Measurements from ENCODE around the gene CENPM. TPM values are rescaled to one million over a fixed set of nuclear protein-coding genes. Genes with fewer than 3 reads are reported as not detected.

CENPM gene
- total and polyA plus RNA-seq, 7 donors = 0.52 to 2.3 (median 1.1) TPM; not detected in 1

DNA sequence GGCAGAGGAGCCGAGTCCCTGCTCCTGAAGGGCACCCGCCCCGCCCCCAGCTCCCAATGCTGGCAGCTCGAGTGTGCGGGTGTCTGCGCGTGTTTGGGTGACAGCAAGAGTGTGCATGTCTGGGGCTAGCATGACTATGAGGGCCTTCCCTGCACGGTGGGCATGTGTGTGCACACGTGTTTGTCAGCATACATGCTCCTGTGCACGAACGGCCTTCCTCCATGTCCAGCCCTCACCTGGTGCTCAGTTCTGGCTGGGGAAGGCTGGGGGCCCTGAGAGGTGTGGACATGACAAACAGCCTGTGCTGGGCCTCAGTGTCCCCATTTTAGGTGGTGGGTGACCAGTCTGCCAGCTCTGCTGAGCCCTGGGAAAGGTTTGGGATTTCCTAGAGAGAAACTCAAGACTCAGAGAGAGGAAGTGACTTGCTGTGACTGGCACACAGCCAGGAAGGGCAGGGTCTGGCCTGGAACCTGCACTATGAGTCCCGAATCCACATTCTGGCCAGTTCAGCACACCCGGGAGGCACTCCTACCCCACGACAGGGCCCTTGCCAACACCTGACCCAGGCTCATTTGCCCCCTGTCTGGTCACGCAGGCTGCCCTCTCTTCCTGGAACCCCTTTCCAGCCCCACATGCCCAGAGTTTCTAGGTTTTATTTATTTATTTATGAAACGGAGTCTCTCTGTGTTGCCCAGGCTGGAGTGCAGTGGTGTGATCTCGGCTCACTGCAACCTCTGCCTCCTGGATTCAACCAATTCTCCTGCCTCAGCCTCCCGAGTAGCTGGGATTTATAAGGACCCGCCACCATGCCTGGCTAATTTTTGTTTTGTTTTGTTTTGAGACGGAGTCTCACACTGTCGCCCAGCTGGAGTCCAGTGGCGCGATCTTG, 28.8 kb downstream of the CENPM start:
- Histone ChIP-seq H3K27me3 (ENCODE audit: insufficient read depth in 3 of 3, low read length in 2 of 3) (peaks cover 0 to 49% (median 16%) of the 10 kb centered on the region in 3 donors), H3K4me3 (no peak overlapping the region), H3K9me3 (no peaks in the 10 kb centered on the region), H3K27ac (no peak overlapping the region), H3K4me1 (peaks cover 6% of the 10 kb centered on the region), H3K36me3 (ENCODE audit: insufficient read depth in 1 of 2, low read depth in 1 of 2) (no peaks in the 10 kb centered on the region)
- WGBS, 3 donors = 58 to 65% (median 64%) methylated on average over 23 of the region's 23 CpGs
- ATAC-seq = no peak
- DNase-seq = peak; percentile 62 to 77
- intact Hi-C loops (cut with DNase I) = no loop called here
- no peak for TF ChIP-seq CTCF (IDR thresholded peaks at IDR 0.05)

- H3K36me3 ChIP-seq (ENCODE audit: insufficient read depth in 1 of 2, low read depth in 1 of 2) = no peaks in the 10 kb centered on the region
- H3K4me3 ChIP-seq = no peak overlapping the region
- peaks cover 0 to 56% (median 16%) of the 10 kb centered on the region in 3 donors for H3K27me3 ChIP-seq (ENCODE audit: insufficient read depth in 3 of 3, low read length in 2 of 3)
- no peak for TF ChIP-seq CTCF (IDR thresholded peaks at IDR 0.05)
- ATAC-seq = no peak
- no peak overlapping the region for H3K27ac ChIP-seq
- peaks cover 6% of the 10 kb centered on the region for H3K4me1 ChIP-seq
- DNase-seq = no peak
- no peaks in the 10 kb centered on the region for H3K9me3 ChIP-seq
- intact Hi-C loops (cut with DNase I) = no loop called here
- WGBS, 3 donors = 42 to 56% (median 55%) methylated on average over 11 of the region's 11 CpGs
These were observed 29.5 kb downstream of the CENPM start for GRCh38 chr22:41917375-41917902.

DNA sequence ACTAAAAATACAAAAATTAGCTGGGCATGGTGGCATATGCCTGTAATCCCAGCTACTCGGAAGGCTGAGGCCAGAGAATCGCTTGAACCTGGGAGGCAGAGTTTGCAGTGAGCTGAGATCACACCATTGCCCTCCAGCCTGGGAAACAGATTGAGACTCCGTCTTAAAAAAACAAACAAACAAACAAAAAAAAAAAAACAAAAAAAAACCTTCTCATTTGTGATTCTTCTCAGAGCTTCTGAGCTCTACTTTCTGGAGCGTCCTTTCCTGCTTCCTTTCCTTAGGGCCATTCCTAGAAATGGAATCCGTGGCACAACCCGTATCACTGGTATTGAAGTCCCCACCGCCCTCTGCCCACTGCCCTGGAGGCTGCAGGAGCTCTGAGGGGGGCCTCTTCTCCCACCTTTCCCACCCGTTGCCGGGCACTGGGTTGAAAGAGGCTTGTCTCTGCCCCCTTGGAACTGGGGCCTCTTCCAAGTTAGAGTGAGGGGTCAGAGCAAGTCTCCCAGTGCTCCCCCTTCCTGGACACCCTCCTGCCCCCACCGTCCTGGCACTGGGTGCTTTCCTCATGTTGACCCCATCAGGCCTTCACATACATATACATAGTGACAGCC, 30.1 kb downstream of the CENPM start:
- no peak for TF ChIP-seq CTCF (IDR thresholded peaks at IDR 0.05)
- intact Hi-C loops (cut with DNase I) = no loop called here
- no peak for DNase-seq
- Histone ChIP-seq H3K4me3 (no peak overlapping the region), H3K4me1 (peaks cover 6% of the 10 kb centered on the region), H3K27ac (no peak overlapping the region), H3K9me3 (no peaks in the 10 kb centered on the region), H3K27me3 (ENCODE audit: insufficient read depth in 3 of 3, low read length in 2 of 3) (peaks cover 0 to 62% (median 21%) of the 10 kb centered on the region in 3 donors), H3K36me3 (ENCODE audit: insufficient read depth in 1 of 2, low read depth in 1 of 2) (no peaks in the 10 kb centered on the region)
- 68 to 71% (median 70%) methylated on average over 10 of the region's 10 CpGs for WGBS, 3 donors
- no peak for ATAC-seq

DNA sequence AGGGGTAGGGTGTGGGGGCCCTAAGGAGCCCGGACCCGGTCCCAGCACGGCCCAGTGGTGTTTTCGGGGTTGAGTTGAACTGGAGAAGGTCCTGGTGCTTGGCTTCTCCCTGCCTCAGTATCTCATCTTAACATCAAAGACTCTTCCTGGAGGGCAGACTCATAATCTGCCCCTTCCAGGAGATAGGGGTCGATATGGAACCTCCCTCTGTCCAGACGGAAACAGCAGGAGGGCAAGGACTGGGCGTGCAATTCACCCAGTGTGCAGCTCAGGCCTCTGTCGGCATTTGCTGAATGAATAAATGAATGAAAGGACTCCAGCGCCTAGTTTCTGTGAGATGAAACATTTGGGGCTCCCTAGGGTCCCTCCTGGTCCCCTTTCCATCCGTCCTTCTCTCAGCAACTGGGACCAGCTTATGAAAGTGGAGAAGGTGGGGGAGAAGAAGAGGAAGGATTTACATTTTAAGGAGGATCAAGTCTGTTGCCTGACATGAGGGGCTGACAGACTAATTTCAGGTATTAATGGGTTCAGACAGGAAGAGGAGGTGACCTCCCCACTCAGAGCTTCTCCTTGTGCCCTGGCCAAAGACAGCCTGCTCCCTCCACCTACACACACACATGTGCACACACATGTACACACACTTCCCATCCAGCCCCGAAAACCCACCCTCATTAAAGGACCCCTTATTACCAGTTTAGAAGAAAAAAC, 31.0 kb downstream of the CENPM start:
- TF ChIP-seq CTCF (IDR thresholded peaks at IDR 0.05) = no peak
- 51 to 66% (median 56%) methylated on average over 11 of the region's 11 CpGs for WGBS, 3 donors
- no peak overlapping the region for H3K27ac ChIP-seq
- no peak for DNase-seq
- H3K4me1 ChIP-seq = peaks cover 7% of the 10 kb centered on the region
- intact Hi-C loops (cut with DNase I) = no loop called here
- H3K36me3 ChIP-seq (ENCODE audit: insufficient read depth in 1 of 2, low read depth in 1 of 2) = no peaks in the 10 kb centered on the region
- H3K4me3 ChIP-seq = no peak overlapping the region
- ATAC-seq = no peak
- peaks cover 0 to 71% (median 24%) of the 10 kb centered on the region in 3 donors for H3K27me3 ChIP-seq (ENCODE audit: insufficient read depth in 3 of 3, low read length in 2 of 3)
- no peaks in the 10 kb centered on the region for H3K9me3 ChIP-seq

Measured in psoas muscle (tissue), 8 donors.